H9 (cell line): ENCODE results near the gene MAPKAP1. TPM values are rescaled to one million over a fixed set of nuclear protein-coding genes. Genes with fewer than 3 reads are reported as not detected.

Source experiments
- DNase-seq: peaks from one replicate; pipeline ENCODE4 v3.0.0-alpha.2; 2017
- H2AFZ ChIP-seq: one replicate; pipeline ENCODE4 v1.6.1; 2013; ENCODE audit warnings: mild to moderate bottlenecking, low read length, control low read depth, moderate library complexity
- H2AK5ac ChIP-seq: 2 replicates; pipeline ENCODE4 v1.6.1; 2013; ENCODE audit warnings: low read length, control low read depth, mixed read lengths; ENCODE audit not compliant: insufficient read length
- H2BK120ac ChIP-seq: one replicate; pipeline ENCODE4 v1.6.1; 2013; ENCODE audit warnings: low read depth, mild to moderate bottlenecking, low read length, control low read depth, inconsistent platforms; ENCODE audit not compliant: poor library complexity, severe bottlenecking
- H2BK12ac ChIP-seq: 2 replicates; pipeline ENCODE4 v1.6.1; 2013; ENCODE audit warnings: low read length, control low read depth, mixed read lengths, low read depth; ENCODE audit not compliant: insufficient read length
- H2BK15ac ChIP-seq: 2 replicates; pipeline ENCODE4 v1.6.1; 2013; ENCODE audit warnings: low read depth, low read length, control low read depth
- H2BK20ac ChIP-seq: one replicate; pipeline ENCODE4 v1.6.1; 2013; ENCODE audit warnings: low read depth, mild to moderate bottlenecking, low read length, control low read depth, inconsistent platforms; ENCODE audit not compliant: poor library complexity, severe bottlenecking
- H2BK5ac ChIP-seq: 2 replicates; pipeline ENCODE4 v1.6.1; 2013; ENCODE audit warnings: low read length, control low read depth, mixed read lengths; ENCODE audit not compliant: insufficient read length
- H3K14ac ChIP-seq: 2 replicates; pipeline ENCODE4 v1.6.1; 2013; ENCODE audit warnings: low read length, control low read depth; ENCODE audit not compliant: insufficient read depth
- H3K18ac ChIP-seq: 2 replicates; pipeline ENCODE4 v1.6.1; 2013; ENCODE audit warnings: low read depth, mild to moderate bottlenecking, mixed read lengths, low read length, control low read depth; ENCODE audit not compliant: insufficient read length
- H3K23ac ChIP-seq: 2 replicates; pipeline ENCODE4 v1.6.1; 2013; ENCODE audit warnings: low read length, control low read depth, mixed read lengths, low read depth; ENCODE audit not compliant: insufficient read length
- H3K23me2 ChIP-seq: 2 replicates; pipeline ENCODE4 v1.6.1; 2013; ENCODE audit warnings: low read depth, mild to moderate bottlenecking, mixed read lengths, low read length, control low read depth; ENCODE audit not compliant: insufficient read length, poor library complexity, severe bottlenecking
- H3K27ac ChIP-seq: 2 replicates; pipeline ENCODE4 v1.5.1; 2013; ENCODE audit warnings: low read length, control low read depth, mixed read lengths, low read depth; ENCODE audit not compliant: insufficient read length
- H3K27me3 ChIP-seq: 2 replicates; pipeline ENCODE4 v1.6.1; 2013; ENCODE audit warnings: low read length, control low read depth, inconsistent platforms; ENCODE audit not compliant: insufficient read depth
- H3K4ac ChIP-seq: 2 replicates; pipeline ENCODE4 v1.6.1; 2013; ENCODE audit warnings: low read depth, mild to moderate bottlenecking, control low read depth, inconsistent platforms, low read length, moderate library complexity
- H3K4me1 ChIP-seq: 2 replicates; pipeline ENCODE4 v1.6.1; 2013; ENCODE audit warnings: low read length, control low read depth, inconsistent platforms; ENCODE audit not compliant: insufficient read depth
- H3K4me2 ChIP-seq: 2 replicates; pipeline ENCODE4 v1.6.1; 2013; ENCODE audit warnings: low read length, control low read depth, mixed read lengths; ENCODE audit not compliant: insufficient read length, insufficient read depth
- H3K56ac ChIP-seq: 2 replicates; pipeline ENCODE4 v1.6.1; 2013; ENCODE audit warnings: low read depth, mild to moderate bottlenecking, mixed read lengths, low read length, control low read depth; ENCODE audit not compliant: insufficient read length
- H3K79me1 ChIP-seq: 2 replicates; pipeline ENCODE4 v1.6.1; 2013; ENCODE audit warnings: low read depth, mild to moderate bottlenecking, moderate library complexity, low read length, control low read depth, inconsistent platforms; ENCODE audit not compliant: insufficient read depth, poor library complexity, severe bottlenecking
- H3K79me2 ChIP-seq: 2 replicates; pipeline ENCODE4 v1.6.1; 2013; ENCODE audit warnings: low read length, control low read depth, inconsistent platforms; ENCODE audit not compliant: insufficient read depth
- H3K9ac ChIP-seq: 2 replicates; pipeline ENCODE4 v1.6.1; 2013; ENCODE audit warnings: low read length, control low read depth, mixed read lengths; ENCODE audit not compliant: insufficient read length; ENCODE audit errors: extremely low read depth
- H3K9me3 ChIP-seq: one replicate; pipeline ENCODE4 v1.6.1; 2013; ENCODE audit warnings: low read depth, low read length, inconsistent platforms; ENCODE audit not compliant: control insufficient read depth
- H3T11ph ChIP-seq: one replicate; pipeline ENCODE4 v1.6.1; 2013; ENCODE audit warnings: mild to moderate bottlenecking, low read length, control low read depth, inconsistent platforms
- H4K20me1 ChIP-seq: one replicate; pipeline ENCODE4 v1.6.1; 2013; ENCODE audit not compliant: control insufficient read depth, insufficient read length, insufficient read depth
- H4K5ac ChIP-seq: 2 replicates; pipeline ENCODE4 v1.6.1; 2013; ENCODE audit warnings: low read depth, mild to moderate bottlenecking, mixed read lengths, low read length, control low read depth; ENCODE audit not compliant: insufficient read length
- H4K8ac ChIP-seq: replicated peaks from 2 replicates; pipeline ENCODE4 v1.6.1; 2013; ENCODE audit warnings: low read length, control low read depth, mixed read lengths, low read depth; ENCODE audit not compliant: insufficient read length
- H4K91ac ChIP-seq: 2 replicates; pipeline ENCODE4 v1.6.1; 2013; ENCODE audit warnings: low read depth, mild to moderate bottlenecking, moderate library complexity, mixed read lengths, low read length, control low read depth; ENCODE audit not compliant: insufficient read length
- H3K27ac Mint-ChIP-seq, 3 experiments: 2 replicates in 2 of 3; 3 replicates in 1 of 3; pipeline ENCODE4 v1.8.0; 2020 to 2021; ENCODE audit warnings: mixed read lengths in 3 of 3, mild to moderate bottlenecking in 1 of 3, moderate library complexity in 1 of 3
- H3K27me3 Mint-ChIP-seq: 2 replicates; pipeline ENCODE4 v1.8.0; 2021; ENCODE audit warnings: low read depth, mild to moderate bottlenecking, moderate library complexity, mixed read lengths
- H3K36me3 Mint-ChIP-seq, 3 experiments: 2 replicates in 2 of 3; 3 replicates in 1 of 3; pipeline ENCODE4 v1.8.0; 2020 to 2021; ENCODE audit warnings: low read depth in 3 of 3, mixed read lengths in 3 of 3; ENCODE audit not compliant: insufficient read depth in 1 of 3
- H3K4me1 Mint-ChIP-seq, 2 experiments: 2 replicates each; pipeline ENCODE4 v1.8.0; 2020; ENCODE audit warnings: mixed read lengths in 2 of 2
- H3K4me3 Mint-ChIP-seq, 2 experiments: 2 replicates in 1 of 2; 3 replicates in 1 of 2; pipeline ENCODE4 v1.8.0; 2020 to 2021; ENCODE audit warnings: mild to moderate bottlenecking in 2 of 2, mixed read lengths in 2 of 2, moderate library complexity in 1 of 2
- H3K9me3 Mint-ChIP-seq, 2 experiments: 2 replicates in 1 of 2; 3 replicates in 1 of 2; pipeline ENCODE4 v1.8.0; 2020; ENCODE audit warnings: mild to moderate bottlenecking in 2 of 2, mixed read lengths in 2 of 2, moderate library complexity in 1 of 2
- CTCF ChIP-seq: fragments of 200-600 bp; sonication (generic); conservative IDR thresholded peaks from 3 replicates; pipeline ENCODE4 v1.8.0; 2021; ENCODE audit warnings: antibody characterized with exemption, mild to moderate bottlenecking
- WGBS: extraction: QIAGEN DNeasy Blood & Tissue Kit; methylation state at CpG from one replicate; pipeline ENCODE4 v1.1.7; 2013; ENCODE audit warnings: missing lambda C conversion rate, low lambda C conversion rate, mixed read lengths; ENCODE audit not compliant: insufficient read length; ENCODE audit errors: extremely low coverage; 5-methylcytosine and 5-hydroxymethylcytosine counted together
- total RNA-seq: library from RNA; stranded (reverse); gene quantifications from 2 replicates; pipeline ENCODE4 v1.2.1, GENCODE V29; 2021

Gene MAPKAP1
- total RNA-seq, 1 experiment from 2014 or later, result 97.0 TPM

GRCh38 chr9:125427556-125427955, 279.5 kb downstream of the MAPKAP1 start:
- H3K27ac Mint-ChIP-seq, result no peak overlapping the region
- H2AK5ac ChIP-seq, result no peak overlapping the region
- no peaks in the 10 kb centered on the region for H3K79me2 ChIP-seq

More at GRCh38 chr9:125427556-125427955, 279.5 kb downstream of the MAPKAP1 start:
- no peaks in the 10 kb centered on the region for H3K36me3 Mint-ChIP-seq
- Histone ChIP-seq H2BK12ac (no peak overlapping the region), H3K18ac (no peak overlapping the region), H2AFZ (no peak overlapping the region), H3K27me3 (no peaks in the 10 kb centered on the region), H3K79me1 (no peaks in the 10 kb centered on the region), H2BK5ac (no peak overlapping the region), H3K4me2 (no peak overlapping the region), H4K5ac (no peak overlapping the region), H3K4ac (no peak overlapping the region), H3T11ph (no peak overlapping the region), H4K20me1 (no peaks in the 10 kb centered on the region), H2BK120ac (no peak overlapping the region), H3K56ac (no peak overlapping the region), H3K23me2 (peaks cover 2% of the 10 kb centered on the region), H4K91ac (no peak overlapping the region), H2BK15ac (no peak overlapping the region), H3K9ac (no peak overlapping the region), H3K4me1 (no peaks in the 10 kb centered on the region; the same call in 1 of the 2 replicates), H3K14ac (no peak overlapping the region), H3K27ac (no peak overlapping the region), H2BK20ac (no peak overlapping the region), H3K23ac (no peak overlapping the region), H4K8ac (no peak overlapping the region), H3K9me3 (no peaks in the 10 kb centered on the region)
- no peak for DNase-seq
- no peaks in the 10 kb centered on the region; the same call in 1 of the 2 replicates for H3K27me3 Mint-ChIP-seq
- peaks cover 4 to 8% of the 10 kb centered on the region in 2 experiments for H3K4me1 Mint-ChIP-seq
- TF ChIP-seq CTCF, result no peak
- WGBS, result no CpG with 5 or more reads among the region's 18 CpGs
- no peak overlapping the region for H3K4me3 Mint-ChIP-seq
- no peaks in the 10 kb centered on the region for H3K9me3 Mint-ChIP-seq
